Erythroblast (primary cell): ENCODE data around the gene SLC16A8.

Experiments
- DNase-seq, 2 experiments: peaks; one replicate each; lab custom pipeline; 2025; lab: John Stamatoyannopoulos, UW
- GATA1 ChIP-seq: IDR thresholded peaks from 2 replicates; pipeline ENCODE4 v1.6.1; 2011; ENCODE audit warnings: low read depth, mild to moderate bottlenecking, control low read depth, low read length, moderate library complexity
- POLR2A ChIP-seq: IDR thresholded peaks from 2 replicates; pipeline ENCODE4 v1.6.1; 2011; ENCODE audit warnings: mild to moderate bottlenecking, low read length

Gene SLC16A8

DNA sequence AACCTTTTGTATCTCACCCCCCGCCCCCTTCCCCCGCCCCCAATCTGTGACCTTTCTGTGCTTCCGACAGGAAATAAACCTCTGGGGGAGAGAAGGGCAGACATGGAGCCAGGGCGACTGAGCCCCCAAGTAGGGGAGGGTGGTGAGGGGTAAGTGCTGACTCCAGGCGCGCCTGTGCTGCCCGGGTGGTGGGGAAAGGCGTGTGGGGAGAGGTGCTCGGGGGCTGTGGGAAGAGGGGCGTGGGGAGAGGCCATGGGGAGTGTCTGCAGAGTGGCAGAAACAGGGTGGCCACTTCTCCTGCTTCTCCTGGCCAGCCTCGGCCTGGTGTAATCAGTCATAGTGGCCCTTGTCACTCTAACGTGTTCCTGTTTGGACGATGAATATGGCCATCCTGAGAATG is 8.0 kb downstream of the SLC16A8 start:
- TF ChIP-seq GATA1: no peak
- TF ChIP-seq POLR2A: no peak
- no peak for DNase-seq

DNA sequence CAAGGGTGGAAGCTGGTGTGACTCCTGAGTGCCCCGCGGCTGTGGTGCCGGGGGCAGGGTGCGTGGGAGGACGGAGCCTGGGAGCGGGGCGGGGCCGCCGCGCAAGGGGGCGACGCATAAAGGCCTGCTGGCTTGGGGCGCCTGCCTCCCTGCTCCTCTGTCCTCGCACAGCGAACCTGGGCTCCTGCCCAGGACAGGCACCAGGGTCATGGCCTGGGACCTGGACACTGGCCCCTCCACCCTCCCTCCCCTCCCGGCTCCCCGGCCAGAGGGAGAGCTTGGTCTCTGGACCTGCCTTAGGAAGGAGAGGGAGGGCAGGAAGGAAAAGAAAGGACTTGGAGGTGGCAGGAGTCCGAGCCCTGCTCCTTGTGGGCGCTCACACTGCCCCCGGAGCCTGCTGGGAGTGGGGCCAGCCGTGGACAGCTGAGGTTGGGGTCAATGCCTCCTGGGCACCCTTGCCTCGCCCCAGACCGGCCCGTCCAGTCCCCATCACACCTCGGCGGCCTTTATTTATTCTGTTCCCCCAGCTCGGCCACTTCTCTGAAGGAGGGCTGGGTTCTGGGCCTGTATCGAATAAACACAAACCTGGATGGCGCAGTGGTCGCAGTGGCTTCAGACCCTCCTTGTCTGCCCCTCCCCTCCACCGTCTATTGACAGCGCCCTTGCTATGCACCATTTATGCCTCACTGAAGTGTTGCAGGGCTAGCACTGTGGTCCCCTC is 8.7 kb downstream of the SLC16A8 start:
- TF ChIP-seq GATA1 (no peak), POLR2A (no peak)
- DNase-seq: no peak

DNA sequence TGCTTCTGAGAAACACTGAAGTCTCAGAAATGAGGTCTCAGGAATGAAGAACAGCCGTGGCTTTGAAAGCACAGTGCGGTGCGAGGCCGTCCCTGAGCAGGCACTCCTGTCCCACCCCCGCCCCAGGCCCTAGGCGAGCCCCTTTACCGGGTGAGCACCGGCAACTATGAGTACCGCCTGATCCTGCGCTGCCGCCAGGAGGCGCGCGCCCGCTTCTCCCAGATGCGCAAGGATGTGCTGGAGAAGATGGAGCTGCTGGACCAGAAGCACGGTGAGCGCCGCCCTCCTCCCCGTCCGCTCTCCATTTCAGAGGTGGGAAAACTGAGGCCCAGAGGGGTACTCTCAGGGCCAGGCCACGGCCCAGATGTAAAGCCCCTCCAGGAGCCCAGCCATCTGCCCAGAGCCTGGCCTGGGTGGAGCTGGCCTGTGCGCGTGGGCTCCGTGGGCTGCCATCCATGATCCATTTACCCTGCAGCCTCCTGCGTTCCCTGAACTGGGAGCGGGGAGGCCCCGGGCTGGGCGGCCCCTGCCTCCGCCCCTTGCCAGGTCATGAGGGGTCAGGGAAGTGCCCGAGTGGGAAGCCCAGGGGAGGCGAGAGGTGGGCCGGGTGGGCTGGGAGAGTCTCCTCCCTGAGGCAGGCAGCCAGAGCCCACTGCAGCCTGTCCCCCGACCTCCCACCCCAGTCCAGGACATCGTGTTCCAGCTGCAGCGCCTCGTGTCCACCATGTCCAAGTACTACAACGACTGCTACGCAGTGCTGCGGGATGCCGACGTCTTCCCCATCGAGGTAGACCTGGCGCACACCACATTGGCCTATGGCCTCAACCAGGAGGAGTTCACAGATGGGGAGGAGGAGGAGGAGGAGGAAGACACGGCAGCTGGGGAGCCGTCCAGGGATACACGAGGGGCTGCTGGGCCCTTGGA is 9.5 kb downstream of the SLC16A8 start:
- DNase-seq: no peak
- TF ChIP-seq POLR2A: no peak

DNA sequence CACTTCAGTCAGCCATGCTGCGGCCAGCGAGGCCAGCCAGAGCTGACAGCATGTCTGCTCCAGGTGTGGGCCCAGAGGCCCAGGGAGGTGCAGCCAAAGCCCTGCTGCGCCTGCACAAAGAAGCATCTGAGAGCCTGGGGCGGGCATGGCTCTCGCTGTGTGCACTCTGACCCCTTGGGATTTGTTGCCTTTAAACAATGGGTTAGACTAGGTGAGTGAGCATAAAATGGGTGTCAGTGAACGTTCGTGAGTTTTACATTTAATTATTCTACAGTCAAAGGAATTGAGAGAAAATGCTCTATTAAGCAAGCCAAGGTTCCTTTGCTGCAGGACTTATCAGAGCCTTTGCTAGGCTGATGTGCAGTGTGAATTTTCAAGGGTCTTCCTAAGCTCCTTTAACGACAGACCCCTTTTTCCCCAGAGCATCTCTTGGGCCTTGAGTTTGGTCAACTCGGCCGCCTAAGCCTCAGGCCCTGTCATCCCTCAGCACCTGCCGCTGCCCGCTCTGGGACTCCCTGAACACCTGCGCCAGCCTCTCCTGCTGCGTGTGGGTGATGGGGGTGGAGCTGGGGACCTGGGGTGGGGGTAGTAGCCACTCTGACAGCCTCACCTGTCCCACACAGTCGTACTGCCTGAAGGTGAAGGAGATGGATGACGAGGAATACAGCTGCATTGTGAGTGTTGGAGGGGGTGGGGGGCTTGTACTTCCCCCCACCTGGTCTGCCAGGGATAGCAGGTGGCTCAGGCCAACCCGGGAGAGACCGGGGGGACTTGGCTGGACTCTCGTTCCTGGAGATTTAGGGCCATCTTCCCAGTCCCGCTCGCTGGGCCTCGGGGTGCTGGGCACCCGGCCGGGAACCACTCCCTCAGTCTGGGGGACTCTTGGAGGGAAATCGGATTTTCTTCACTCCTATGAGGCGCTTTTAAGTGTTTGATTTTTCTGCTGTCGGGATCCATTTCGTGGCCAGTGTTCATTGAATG is 10.5 kb downstream of the SLC16A8 start:
- no peak for DNase-seq

DNA sequence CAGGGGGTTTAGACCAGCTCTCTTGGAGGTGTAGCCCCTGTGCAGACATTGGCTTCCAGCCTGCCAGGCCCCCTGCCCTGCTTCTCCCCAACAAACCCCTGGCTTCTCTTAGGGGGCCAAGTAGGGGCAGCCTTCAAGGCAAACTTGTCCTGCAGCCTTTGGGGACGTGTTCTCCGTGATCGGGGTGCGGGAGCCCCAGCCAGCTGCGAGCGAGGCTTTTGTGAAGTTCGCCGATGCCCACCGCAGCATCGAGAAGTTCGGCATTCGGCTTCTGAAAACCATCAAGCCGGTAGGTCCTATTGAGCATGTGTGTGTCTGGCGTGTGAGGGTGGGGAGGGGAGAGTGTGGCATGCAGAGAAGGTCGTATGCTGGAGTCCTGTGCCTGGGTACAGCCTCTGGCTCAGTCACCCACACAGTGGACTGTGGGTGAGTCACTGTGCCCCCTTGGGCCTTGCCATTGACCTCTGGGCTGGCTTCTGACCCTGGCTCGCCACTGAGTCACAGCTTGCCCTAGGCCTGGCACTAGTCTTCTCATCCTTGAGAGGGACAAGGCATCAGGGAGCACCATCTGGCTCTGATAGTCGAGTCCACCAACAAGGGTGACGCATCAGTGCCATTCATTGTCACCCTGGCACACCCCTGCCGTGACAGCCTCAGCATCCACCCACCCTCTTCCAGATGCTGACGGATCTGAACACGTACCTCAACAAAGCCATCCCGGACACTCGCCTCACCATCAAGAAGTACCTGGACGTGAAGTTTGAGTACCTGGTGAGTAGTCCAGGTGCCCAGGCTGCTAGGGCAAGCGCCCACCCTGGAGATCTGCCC is 11.4 kb downstream of the SLC16A8 start:
- no peak for DNase-seq
- TF ChIP-seq GATA1: no peak
- TF ChIP-seq POLR2A: no peak

More for the DNA sequence above, 10.5 kb downstream of the SLC16A8 start:
- no peak for TF ChIP-seq POLR2A
- TF ChIP-seq GATA1: no peak

DNA sequence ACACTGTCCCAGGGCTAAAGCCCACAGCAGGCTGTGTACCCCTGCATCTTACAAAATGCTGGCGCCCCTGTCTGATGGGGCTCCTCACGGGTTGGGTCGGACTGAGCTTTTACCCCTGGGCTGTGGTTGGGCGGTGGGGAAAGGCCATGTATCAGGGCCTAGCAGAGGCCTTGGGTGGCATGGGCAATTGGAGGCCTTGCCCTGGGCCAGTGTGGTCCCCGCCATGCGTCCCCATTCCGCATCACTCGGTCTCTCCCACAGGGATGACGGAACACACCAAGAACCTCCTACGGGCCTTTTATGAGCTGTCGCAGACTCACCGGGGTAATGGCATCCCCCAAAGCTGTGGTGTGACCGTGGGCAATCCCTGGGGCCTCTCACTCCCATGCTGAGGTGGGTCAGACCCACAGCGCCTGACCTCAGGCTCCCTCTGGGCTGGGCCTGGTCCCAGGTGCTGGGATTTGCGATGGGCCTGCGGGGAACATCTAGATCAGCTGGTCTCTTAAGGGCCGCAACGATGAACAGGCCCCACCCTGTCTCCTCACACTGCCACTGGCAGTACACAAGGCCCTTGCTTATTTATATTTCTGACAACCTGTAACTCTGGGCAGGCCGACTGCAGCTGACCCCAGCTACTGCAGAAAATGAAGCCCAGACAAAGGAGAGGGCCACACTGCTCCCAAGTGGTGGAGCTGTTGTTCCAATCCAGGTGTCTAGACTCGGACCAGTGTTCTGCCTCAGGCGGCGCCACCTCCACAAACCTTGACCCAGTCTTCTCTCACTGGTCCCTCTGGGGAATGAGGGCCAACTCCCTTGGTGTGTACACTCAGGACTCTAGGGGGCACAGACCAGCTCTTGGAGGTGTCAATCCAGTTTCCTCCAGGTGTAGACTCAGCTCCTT is 12.3 kb downstream of the SLC16A8 start:
- TF ChIP-seq GATA1 (no peak), POLR2A (no peak)
- no peak for DNase-seq

DNA sequence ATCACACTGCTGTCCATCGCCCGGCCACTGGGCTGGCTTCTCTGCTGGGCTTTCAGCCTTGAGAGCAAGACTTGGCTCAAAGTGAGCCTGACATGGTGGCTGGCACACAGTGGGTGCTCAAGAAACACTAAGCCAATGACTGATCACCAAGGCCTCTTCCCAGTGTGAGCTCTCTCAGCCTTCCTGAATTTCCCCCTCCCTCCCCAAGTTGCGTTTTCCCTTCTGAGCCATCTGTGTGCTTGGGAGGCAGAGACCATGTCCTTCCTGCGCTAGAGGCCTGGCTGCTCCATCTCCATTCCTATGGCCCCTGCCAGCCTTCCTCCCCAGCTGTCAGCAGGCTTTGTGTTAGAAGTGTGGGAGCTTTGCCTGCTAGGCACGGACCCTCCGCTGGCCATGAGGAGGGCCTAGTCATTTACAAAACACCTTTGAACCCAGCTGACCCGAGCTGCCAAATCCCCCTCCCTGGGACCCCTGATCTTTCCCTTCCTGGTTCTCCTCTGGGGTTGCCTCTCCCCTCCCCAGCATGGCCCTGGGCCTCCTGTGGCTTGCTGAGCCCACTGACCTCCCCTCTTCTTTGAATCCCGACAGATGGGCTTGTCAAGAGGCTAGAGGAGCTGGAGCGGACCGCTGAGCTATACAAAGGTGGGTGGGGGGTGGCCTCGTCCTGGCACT is 13.6 kb downstream of the SLC16A8 start:
- no peak for DNase-seq

DNA sequence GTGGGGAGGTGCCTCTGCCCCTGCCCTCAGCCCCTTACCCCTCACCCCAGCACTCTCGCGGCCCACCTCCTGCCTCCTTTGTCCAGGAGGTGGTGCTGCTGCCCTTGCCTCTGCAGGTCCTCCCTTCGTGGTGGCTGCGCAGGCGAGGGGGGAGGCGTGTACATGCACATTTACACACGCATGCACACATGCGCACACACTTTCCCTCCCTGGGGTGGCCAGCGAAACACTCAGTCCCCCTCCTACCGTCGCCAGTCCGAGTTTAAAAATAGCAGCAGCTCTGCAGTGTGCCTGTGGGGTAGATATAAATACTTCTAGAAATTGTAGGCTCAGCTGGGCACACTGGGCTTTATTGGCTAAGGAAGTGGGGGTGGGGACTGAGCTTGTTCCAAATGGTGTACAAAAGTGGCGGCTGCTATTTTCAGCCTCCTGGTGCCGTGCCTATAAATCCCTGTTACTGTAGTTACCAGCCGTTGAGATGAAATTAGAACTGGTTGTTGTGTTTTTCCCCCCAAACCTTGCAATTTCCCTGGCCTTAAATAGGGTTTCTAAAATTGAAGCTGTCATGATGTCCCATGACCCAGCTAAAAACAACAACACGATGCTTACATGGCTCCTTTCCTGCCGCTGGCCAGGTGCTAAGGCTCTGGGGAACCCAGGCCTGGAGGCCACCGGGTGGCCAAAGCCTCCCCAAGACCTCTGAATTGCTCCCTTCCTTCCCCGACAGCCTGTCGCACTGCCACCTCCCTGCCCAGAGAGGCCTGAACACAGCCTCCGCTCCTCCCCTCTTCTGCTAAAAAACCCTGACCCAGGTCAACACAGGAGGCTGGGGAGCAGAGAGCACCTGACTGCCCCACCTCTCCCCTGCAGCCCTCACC is 14.4 kb downstream of the SLC16A8 start:
- TF ChIP-seq POLR2A: no peak
- no peak for TF ChIP-seq GATA1
- peak; percentile 17 to 34 for DNase-seq

More for the DNA sequence above, 13.6 kb downstream of the SLC16A8 start:
- no peak for TF ChIP-seq GATA1
- no peak for TF ChIP-seq POLR2A

DNA sequence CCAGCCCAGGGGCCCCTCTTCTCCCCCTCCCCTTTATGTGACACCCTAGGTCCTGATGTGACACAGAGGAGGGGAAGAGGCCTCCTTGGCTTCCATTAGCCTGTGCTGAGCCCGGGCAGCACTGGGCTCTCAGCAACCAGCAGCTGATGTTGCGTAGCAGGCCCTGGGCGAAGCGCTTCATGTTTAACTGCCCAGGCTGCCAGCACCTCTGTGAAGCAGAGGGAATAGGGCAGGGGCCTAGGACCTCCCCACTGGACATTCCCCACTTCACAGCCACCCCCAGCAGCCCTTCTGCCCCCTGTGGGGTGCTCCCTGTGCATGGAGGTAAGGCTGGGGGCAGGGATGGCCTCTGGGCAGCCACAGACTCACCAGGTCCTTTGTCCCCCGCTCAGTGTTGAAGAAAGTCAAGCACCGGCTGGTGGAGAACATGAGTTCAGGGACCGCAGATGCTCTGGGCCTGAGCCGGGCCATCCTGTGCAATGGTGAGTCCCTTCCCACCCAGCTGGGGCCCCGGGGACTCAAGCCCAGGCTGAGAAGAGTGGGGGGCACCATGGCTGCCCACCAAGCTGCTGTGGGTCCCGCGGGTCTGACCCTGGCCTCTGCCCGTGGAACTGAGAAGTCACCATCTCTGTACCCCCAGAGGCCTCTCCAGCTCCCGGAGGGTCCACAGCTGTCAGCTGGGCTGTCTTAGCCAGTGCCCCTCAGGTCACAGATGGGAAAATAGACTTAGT is 15.2 kb downstream of the SLC16A8 start:
- no peak for TF ChIP-seq GATA1
- no peak for TF ChIP-seq POLR2A

DNA sequence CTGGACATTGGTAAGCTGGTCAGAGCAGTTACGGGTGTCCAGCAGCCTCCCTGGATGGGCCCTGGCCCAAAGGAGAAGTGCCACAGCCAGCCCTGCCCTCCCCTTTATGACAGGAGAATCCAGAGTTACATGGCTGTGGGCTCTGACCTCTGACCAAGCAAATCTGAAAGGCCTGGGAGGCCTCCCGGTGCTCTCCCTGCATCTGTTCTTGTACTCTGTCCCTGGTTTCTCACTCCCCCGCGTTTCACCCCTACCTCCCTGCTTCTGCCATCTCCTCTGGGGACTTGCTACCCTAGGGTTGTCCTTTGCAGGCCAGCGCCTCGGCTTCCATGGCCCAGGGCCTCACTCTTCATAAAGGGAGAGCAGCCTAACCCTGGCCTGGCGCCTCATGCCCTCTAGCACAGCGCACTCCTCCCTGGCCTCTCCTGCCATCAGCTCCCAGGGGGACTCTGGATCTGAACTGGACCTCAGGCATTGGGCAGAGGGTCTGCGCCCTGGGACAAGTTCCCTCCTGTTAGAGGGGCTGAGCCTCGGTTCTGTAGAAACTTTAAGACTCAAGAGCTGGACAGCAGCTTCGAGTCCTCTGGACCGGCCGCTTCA is 16.1 kb downstream of the SLC16A8 start:
- TF ChIP-seq GATA1: no peak
- TF ChIP-seq POLR2A: no peak
- DNase-seq: no peak

More for the DNA sequence above, 15.2 kb downstream of the SLC16A8 start:
- DNase-seq: no peak
